HCT116 (cell line): ENCODE data around the gene WNK2. TPM values are rescaled to one million over a fixed set of nuclear protein-coding genes. Genes with fewer than 3 reads are reported as not detected.

ENCODE experiments used
- ATAC-seq: fragments of 200-7000 bp; cut with Tn5 transposase; 2 replicates; pipeline ENCODE4 v1.9.1; 2020; ENCODE audit warnings: mild to moderate bottlenecking, moderate library complexity
- BruUV-seq: library from RNA; stranded (reverse); fragments of 400-500 nt; replicated peaks from 2 replicates; lab custom pipeline; 2021; lab: Mats Ljungman, UMichigan
- CTCF ChIA-PET: fragments of 300-600 bp; sonication (Branson Sonifier 250); formaldehyde crosslinking; loops from one replicate; lab custom pipeline; 2021; ENCODE audit warnings: antibody characterized with exemption; lab: Charles Lee
- POLR2A ChIA-PET: fragments of 300-600, 350-600 bp; sonication (Branson Sonifier 250); formaldehyde crosslinking; loops from one replicate; lab custom pipeline; 2021; ENCODE audit warnings: antibody characterized with exemption; lab: Charles Lee
- RAD21 ChIA-PET, 2 experiments: fragments of 300-600 bp; sonication (Branson Sonifier 250); formaldehyde crosslinking; loops; one replicate each; lab custom pipeline; 2023; ENCODE audit warnings: low total read pairs in 2 of 2; ENCODE audit not compliant: uncharacterized antibody in 2 of 2, unreplicated experiment in 2 of 2, low non-redundant PET in 1 of 2; lab: Charles Lee
- DNase-seq: peaks from one replicate; pipeline ENCODE4 v3.0.0-alpha.2; 2010; ENCODE audit warnings: low read depth, low spot score
- H2AFZ ChIP-seq: fragments of 200-600 bp; shearing (Covaris generic), sonication (generic); 2 replicates; pipeline ENCODE4 v1.6.1; 2017; ENCODE audit warnings: low read depth, mixed run types, mixed read lengths, antibody characterized with exemption, low read length; ENCODE audit not compliant: poor library complexity, severe bottlenecking
- H3K27ac ChIP-seq: 2 replicates; pipeline ENCODE4 v1.5.1; 2012; ENCODE audit warnings: low read depth, low read length
- H3K27me3 ChIP-seq: fragments of 200-600 bp; sonication (generic); 2 replicates; pipeline ENCODE4 v1.6.1; 2016; ENCODE audit warnings: mixed run types, low read length, mixed read lengths; ENCODE audit not compliant: insufficient read depth
- H3K36me3 ChIP-seq, 2 experiments: fragments of 200-500 bp in 1 of 2; fragments of 200-600 bp in 1 of 2; sonication (Bioruptor generic) in 1 of 2; sonication (generic) in 1 of 2; 2 replicates each; pipeline versions ENCODE4 v1.5.1 to v1.6.1; 2014 to 2016; ENCODE audit warnings: low read length in 2 of 2, inconsistent platforms in 1 of 2, mixed read lengths in 1 of 2, mixed run types in 1 of 2; ENCODE audit not compliant: insufficient read depth in 2 of 2, control insufficient read depth in 1 of 2
- H3K4me1 ChIP-seq, 2 experiments: fragments of 200-600 bp in 1 of 2; sonication (generic) in 1 of 2; 2 replicates each; pipeline versions ENCODE4 v1.5.1 to v1.6.1; 2012 to 2017; ENCODE audit warnings: low read length in 2 of 2, inconsistent platforms in 1 of 2, mild to moderate bottlenecking in 1 of 2, mixed read lengths in 1 of 2, mixed run types in 1 of 2, moderate library complexity in 1 of 2; ENCODE audit not compliant: insufficient read depth in 2 of 2, control insufficient read depth in 1 of 2
- H3K4me2 ChIP-seq: fragments of 200-600 bp; sonication (generic); 2 replicates; pipeline ENCODE4 v1.6.1; 2017; ENCODE audit warnings: mixed run types, low read length, mixed read lengths
- H3K4me3 ChIP-seq, 2 experiments: fragments of 200-600 bp in 1 of 2; sonication (generic) in 1 of 2; replicated peaks in 1 of 2; 2 replicates each; pipeline ENCODE4 v1.5.1; 2011 to 2016; ENCODE audit warnings: low read length in 2 of 2, control low read depth in 1 of 2, low read depth in 1 of 2, mild to moderate bottlenecking in 1 of 2, mixed read lengths in 1 of 2, mixed run types in 1 of 2
- H3K79me2 ChIP-seq: fragments of 200-600 bp; sonication (generic); 2 replicates; pipeline ENCODE4 v1.6.1; 2017; ENCODE audit warnings: mild to moderate bottlenecking, mixed run types, low read length, moderate library complexity, mixed read lengths; ENCODE audit not compliant: insufficient read depth
- H3K9ac ChIP-seq: fragments of 200-600 bp; sonication (generic); 2 replicates; pipeline ENCODE4 v1.6.1; 2016; ENCODE audit warnings: low read length, mixed read lengths
- H3K9me2 ChIP-seq: fragments of 200-600 bp; sonication (generic), shearing (Covaris generic); 2 replicates; pipeline ENCODE4 v1.6.1; 2017; ENCODE audit warnings: mixed run types, mild to moderate bottlenecking, moderate library complexity; ENCODE audit not compliant: insufficient read depth
- H3K9me3 ChIP-seq, 2 experiments: fragments of 200-500 bp in 1 of 2; fragments of 200-600 bp in 1 of 2; sonication (Bioruptor generic) in 1 of 2; sonication (generic) in 1 of 2; 2 replicates each; pipeline ENCODE4 v1.6.1; 2014 to 2017; ENCODE audit warnings: low read length in 2 of 2, mixed read lengths in 2 of 2, inconsistent platforms in 1 of 2, low read depth in 1 of 2, mild to moderate bottlenecking in 1 of 2, mixed run types in 1 of 2, moderate library complexity in 1 of 2; ENCODE audit not compliant: control insufficient read depth in 1 of 2, insufficient read depth in 1 of 2
- H4K20me1 ChIP-seq: fragments of 200-600 bp; sonication (generic), shearing (Covaris generic); 2 replicates; pipeline ENCODE4 v1.6.1; 2017; ENCODE audit warnings: mixed run types, mild to moderate bottlenecking, moderate library complexity; ENCODE audit not compliant: insufficient read depth
- CEBPB ChIP-seq: IDR thresholded peaks from 2 replicates; pipeline ENCODE4 v1.6.1; 2012; ENCODE audit warnings: low read depth
- CTCF ChIP-seq, 3 experiments: fragments of 200-600 bp in 1 of 3; sonication (generic) in 1 of 3; IDR thresholded peaks in 2 of 3; conservative IDR thresholded peaks in 1 of 3; 2 replicates each; pipeline ENCODE4 v1.5.1; 2012 to 2017; ENCODE audit warnings: low read depth in 2 of 3, low read length in 2 of 3, antibody characterized with exemption in 1 of 3, borderline replicate concordance in 1 of 3, control low read depth in 1 of 3, mild to moderate bottlenecking in 1 of 3, mixed read lengths in 1 of 3, mixed run types in 1 of 3, moderate library complexity in 1 of 3; ENCODE audit not compliant: insufficient read depth in 1 of 3
- ELF1 ChIP-seq: IDR thresholded peaks from 2 replicates; pipeline ENCODE4 v1.6.1; 2012; ENCODE audit warnings: low read depth, borderline replicate concordance
- EZH2 ChIP-seq: fragments of 200-600 bp; sonication (generic); IDR thresholded peaks from 2 replicates; pipeline ENCODE4 v1.6.1; 2017; ENCODE audit warnings: antibody characterized with exemption, mixed run types
- EZH2phosphoT487 ChIP-seq: fragments of 200-600 bp; IDR thresholded peaks from 2 replicates; pipeline ENCODE4 v1.6.1; 2018; ENCODE audit warnings: antibody characterized with exemption, borderline replicate concordance
- FOSL1 ChIP-seq: IDR thresholded peaks from 2 replicates; pipeline ENCODE4 v1.6.1; 2012; ENCODE audit warnings: low read depth
- POLR2A ChIP-seq: IDR thresholded peaks from 2 replicates; pipeline ENCODE4 v1.7.0; 2011; ENCODE audit warnings: borderline replicate concordance; ENCODE audit not compliant: insufficient read depth, insufficient read length; ENCODE audit errors: extremely low read depth
- REST ChIP-seq: IDR thresholded peaks from 2 replicates; pipeline ENCODE4 v1.6.1; 2012; ENCODE audit warnings: low read depth
- SIN3A ChIP-seq: IDR thresholded peaks from 2 replicates; pipeline ENCODE4 v1.6.1; 2012; ENCODE audit warnings: low read depth
- SP1 ChIP-seq: IDR thresholded peaks from 2 replicates; pipeline ENCODE4 v1.6.1; 2012; ENCODE audit warnings: low read depth
- SRF ChIP-seq: IDR thresholded peaks from 2 replicates; pipeline ENCODE4 v1.6.1; 2012; ENCODE audit warnings: low read depth
- YY1 ChIP-seq: IDR thresholded peaks from 2 replicates; pipeline ENCODE4 v1.6.1; 2011; ENCODE audit warnings: low read length, low read depth, moderate library complexity, mild to moderate bottlenecking; ENCODE audit not compliant: insufficient replicate concordance; ENCODE audit errors: extremely low read depth
- ZBTB33 ChIP-seq: IDR thresholded peaks from 2 replicates; pipeline ENCODE4 v1.6.1; 2011; ENCODE audit warnings: mild to moderate bottlenecking, low read length, moderate library complexity; ENCODE audit not compliant: insufficient replicate concordance; ENCODE audit errors: extremely low read depth
- ZFX ChIP-seq: fragments of 450-650 bp; IDR thresholded peaks from 2 replicates; pipeline ENCODE4 v1.6.1; 2017
- ZNF274 ChIP-seq: fragments of 200-500 bp; sonication (Bioruptor generic); IDR thresholded peaks from 2 replicates; pipeline ENCODE4 v1.6.1; 2014; ENCODE audit warnings: mild to moderate bottlenecking, low read depth, low read length, inconsistent platforms
- intact Hi-C: fragments of 100-400 bp; cut with micrococcal nuclease; formaldehyde crosslinking; loops from 2 replicates; pipeline ENCODE4 v1.10.0; 2022
- total RNA-seq: library from RNA; stranded (reverse); gene quantifications from one replicate; pipeline ENCODE4 v1.2.1, GENCODE V29; 2021; ENCODE audit not compliant: unreplicated experiment

WNK2 gene
- total RNA-seq, 1 experiment from 2014 or later, result 24.4 TPM

GRCh38 chr9:93297659-93298497 is 113.9 kb downstream of the WNK2 start:
- H3K9ac ChIP-seq, result no peak overlapping the region
- ATAC-seq, result no peak

More at GRCh38 chr9:93297659-93298497, 113.9 kb downstream of the WNK2 start:
- H3K4me3 ChIP-seq, result no peak overlapping the region
- intact Hi-C loops, result no loop called here
- no peaks in the 10 kb centered on the region for H3K27me3 ChIP-seq
- no peaks in the 10 kb centered on the region for H4K20me1 ChIP-seq
- H3K4me2 ChIP-seq, result no peak overlapping the region
- BruUV-seq, result no TSS peak
- H3K79me2 ChIP-seq, result no peaks in the 10 kb centered on the region
- ChIA-PET POLR2A (no interaction called here), RAD21 (no interaction called here), CTCF (no interaction called here)
- no peaks in the 10 kb centered on the region for H3K4me1 ChIP-seq
- H3K9me3 ChIP-seq, result no peaks in the 10 kb centered on the region
- H3K36me3 ChIP-seq, result no peaks in the 10 kb centered on the region; a peak in 1 of 4 replicates
- no peak overlapping the region for H3K27ac ChIP-seq
- no peak for DNase-seq
- TF ChIP-seq ZBTB33 (no peak), ZFX (no peak), REST (no peak), SP1 (no peak), SRF (no peak), YY1 (no peak), EZH2 (no peak), EZH2phosphoT487 (no peak), SIN3A (no peak), POLR2A (no peak), ELF1 (no peak), ZNF274 (no peak), CEBPB (no peak), FOSL1 (no peak), CTCF (IDR thresholded peaks at IDR 0.05 in 2 of 3, conservative IDR thresholded peaks at IDR 0.05 in 1 of 3; ENCODE audit: borderline replicate concordance in 1 of 3, insufficient read depth in 1 of 3, low read depth in 2 of 3, low read length in 2 of 3) (no peak)
- H2AFZ ChIP-seq, result no peak overlapping the region
- no peaks in the 10 kb centered on the region for H3K9me2 ChIP-seq
